ENCODE data around the gene PFKFB4.
"Not testable (repeated sequence)": the region's sequence is repeated elsewhere in the genome, so short reads cannot be mapped to it uniquely, and the experiment has no call there.

PFKFB4 gene

DNA sequence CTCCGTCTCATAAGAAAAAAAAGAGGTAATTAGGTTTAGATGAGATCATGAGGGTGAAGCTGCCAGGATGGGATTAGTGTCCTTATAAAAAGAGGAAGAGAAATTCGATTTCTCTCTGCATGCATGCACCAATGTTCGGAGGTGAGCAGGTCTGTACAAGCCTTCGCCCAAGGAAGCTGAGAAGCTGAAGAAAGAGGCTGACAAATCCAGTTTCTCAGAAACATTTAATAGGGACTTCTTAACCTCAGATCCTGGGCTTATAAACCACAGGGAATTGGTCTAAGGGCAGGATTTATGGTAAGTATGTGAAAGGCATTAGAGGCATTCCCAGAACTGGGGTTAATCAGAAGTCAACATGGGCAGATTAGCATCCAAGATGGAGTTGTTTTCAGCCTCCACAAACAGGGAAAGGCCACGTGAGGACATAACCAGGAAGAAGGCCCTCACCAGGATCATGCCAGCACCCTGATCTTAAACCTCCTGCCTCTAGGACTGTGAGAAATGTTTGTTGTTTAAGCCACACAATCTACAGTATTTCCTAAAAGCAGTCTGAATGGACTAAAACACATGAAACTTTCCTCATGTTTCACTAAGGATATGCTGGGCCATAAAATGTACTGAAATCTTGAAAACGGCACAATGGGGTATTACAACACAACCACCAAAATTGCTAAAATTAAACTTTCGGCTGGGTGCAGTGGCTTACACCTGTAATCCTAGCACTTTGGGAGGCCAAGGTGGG, 64.0 kb downstream of the PFKFB4 start:
- DNase-seq (ENCODE audit: low read depth): no peak

GRCh38 chr3:48486952-48487351, 69.7 kb downstream of the PFKFB4 start:
- DNase-seq (ENCODE audit: low read depth): no peak

DNA sequence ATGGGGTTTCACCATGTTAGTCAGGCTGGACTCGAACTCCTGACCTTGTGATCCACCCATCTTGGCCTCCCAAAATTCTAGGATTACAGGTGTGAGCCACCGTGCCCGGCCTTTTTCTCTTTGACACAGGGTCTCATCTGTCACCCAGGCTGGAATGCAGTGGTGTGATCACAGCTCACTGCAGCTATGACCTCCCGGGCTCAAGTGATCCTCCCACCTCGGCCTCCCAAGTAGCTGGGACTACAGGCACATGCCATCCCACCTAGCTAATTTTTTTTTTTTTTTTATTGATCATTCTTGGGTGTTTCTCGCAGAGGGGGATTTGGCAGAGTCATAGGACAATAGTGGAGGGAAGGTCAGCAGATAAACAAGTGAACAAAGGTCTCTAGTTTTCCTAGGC, 73.8 kb downstream of the PFKFB4 start:
- not testable (repeated sequence) for DNase-seq (ENCODE audit: low read depth)

DNA sequence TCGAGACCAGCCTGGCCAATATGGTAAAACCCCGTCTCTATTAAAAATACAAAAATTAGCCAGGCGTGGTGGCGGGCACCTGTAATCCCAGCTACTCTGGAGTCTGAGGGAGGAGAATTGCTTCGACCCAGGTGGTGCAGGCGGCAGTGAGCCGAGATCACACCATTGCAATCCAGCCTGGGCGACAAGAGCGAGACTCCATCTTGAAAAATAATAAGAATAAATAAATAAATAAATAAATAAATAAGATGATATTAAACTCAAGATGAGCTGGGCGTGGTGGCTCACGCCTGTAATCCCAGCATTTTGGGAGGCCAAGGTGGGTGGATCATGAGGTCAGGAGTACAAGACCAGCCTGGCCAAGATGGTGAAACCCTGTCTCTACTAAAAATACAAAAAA, 75.7 kb downstream of the PFKFB4 start:
- DNase-seq (ENCODE audit: low read depth): not testable (repeated sequence)

DNA sequence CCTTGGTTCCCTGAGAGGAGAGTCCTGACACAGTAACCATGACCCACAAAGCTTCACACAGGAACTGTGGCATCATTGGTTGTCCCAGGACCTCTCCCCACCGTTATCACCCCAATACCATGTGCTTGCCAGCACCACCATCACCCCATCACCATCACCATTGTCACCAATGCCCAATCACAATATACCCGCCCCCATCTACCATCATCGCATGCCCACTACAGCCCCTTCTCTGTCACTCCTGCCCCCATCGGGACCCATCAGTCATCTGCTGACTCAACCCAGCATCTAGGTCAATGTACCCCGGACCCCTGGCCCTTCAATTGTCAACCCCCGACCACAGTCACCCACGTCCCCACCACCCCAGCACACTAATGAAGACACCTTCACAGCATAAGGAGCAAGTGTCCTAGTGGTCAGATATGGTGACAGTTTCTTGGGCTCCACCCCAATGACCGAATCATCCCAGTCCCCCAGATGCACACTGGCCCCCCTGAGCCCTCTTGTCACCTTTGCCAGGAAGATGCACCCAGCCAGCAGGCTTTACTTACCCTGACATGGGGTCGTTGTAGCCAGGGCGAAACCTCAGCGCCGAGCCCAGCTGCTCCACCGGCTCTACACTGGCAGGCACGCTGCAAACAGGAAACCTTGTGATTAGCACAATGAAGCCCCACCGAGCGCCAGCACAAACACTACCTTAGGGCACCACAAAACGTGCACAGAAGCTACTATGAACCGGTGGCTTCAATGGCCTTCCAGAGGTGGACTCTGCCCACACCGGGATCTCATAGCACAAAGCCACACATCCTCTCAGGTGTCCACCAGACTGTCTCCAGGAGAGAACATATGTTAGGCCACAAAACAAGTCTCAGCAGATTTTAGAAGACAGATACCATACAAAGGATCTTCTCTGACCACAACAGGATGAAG, 77.7 kb downstream of the PFKFB4 start:
- no peak for DNase-seq (ENCODE audit: low read depth)

- no peak for DNase-seq (ENCODE audit: low read depth)
Measured at GRCh38 chr3:48477959-48478520, 78.6 kb downstream of the PFKFB4 start.

GRCh38 chr3:48476426-48477053, 80.1 kb downstream of the PFKFB4 start:
- no peak for DNase-seq (ENCODE audit: low read depth)

- no peak for DNase-seq (ENCODE audit: low read depth)
Measured at GRCh38 chr3:48475188-48475587, 81.4 kb downstream of the PFKFB4 start.

DNA sequence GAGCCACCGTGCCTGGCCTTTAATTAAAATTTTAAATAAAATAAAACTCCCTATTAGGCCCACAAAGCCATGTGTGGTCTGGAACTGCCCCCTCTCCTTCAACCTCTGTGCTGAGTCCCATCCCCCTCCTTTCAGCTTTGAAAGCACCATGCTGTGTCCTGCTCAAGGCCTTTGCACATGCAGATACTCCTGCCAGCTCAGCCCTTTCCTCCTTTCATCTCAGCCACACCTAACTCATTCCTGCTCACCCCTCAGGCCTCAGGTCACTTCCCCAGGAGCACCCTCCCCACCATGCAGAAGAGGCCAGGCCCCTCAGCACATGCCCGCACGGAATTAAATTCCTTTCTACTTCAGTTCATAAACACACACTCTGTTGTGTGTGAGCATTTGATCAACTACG, 82.0 kb downstream of the PFKFB4 start:
- DNase-seq (ENCODE audit: low read depth): no peak

- not testable (repeated sequence) for DNase-seq (ENCODE audit: low read depth)
Measured at GRCh38 chr3:48474031-48474430, 82.6 kb downstream of the PFKFB4 start.

GRCh38 chr3:48473617-48473952, 83.0 kb downstream of the PFKFB4 start:
- no peak for DNase-seq (ENCODE audit: low read depth)

DNA sequence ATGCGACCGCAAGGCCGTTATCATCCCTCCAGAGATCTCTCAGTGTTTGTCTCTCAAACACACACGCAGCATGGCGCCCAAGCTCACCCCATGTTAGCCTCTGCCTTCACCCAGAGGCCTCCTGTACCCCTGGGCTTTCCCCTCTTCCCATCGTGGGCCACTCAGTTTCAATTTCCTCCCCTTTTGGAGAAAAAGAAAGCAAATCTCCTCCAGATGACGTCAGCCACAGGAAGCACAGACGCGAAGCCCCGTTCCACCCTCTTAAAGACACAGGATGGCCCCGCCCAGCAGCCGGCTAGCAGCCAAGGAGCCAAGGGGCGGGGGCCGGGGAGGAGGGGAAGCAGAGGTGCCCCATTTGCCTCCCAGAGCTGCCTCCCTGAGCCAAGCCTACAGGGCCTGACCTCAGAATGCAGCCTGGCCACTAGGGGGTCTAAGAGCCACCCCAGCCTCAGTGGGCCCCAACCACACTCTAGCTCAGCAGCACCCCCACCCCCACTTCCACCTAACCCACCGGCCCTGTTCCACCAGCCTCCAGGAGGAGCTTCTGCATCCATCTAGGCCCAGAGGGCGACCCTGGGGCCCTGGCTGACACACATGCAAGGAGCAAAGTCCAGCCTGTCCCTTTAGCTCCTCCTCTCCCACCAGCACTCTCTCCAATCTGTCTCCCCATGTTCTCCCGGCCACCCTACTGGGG, 83.5 kb downstream of the PFKFB4 start:
- peak; percentile 90 for DNase-seq (ENCODE audit: low read depth)

DNA sequence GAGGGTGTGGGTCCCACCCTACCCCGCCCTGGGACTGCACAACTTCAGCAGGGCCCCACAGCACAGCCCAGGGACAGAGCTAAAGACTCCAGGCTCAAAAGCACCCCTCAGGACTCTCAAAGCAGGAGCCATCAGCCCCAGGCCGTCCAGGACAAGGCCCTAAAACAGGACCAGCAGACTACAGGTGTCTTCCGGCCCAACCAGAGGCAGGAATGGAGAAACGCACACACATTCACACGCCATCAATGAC, 84.0 kb downstream of the PFKFB4 start:
- DNase-seq (ENCODE audit: low read depth): no peak

- DNase-seq (ENCODE audit: low read depth): no peak
Measured at GRCh38 chr3:48470286-48470685, 86.3 kb downstream of the PFKFB4 start.

GRCh38 chr3:48469046-48469915, 87.3 kb downstream of the PFKFB4 start:
- no peak for DNase-seq (ENCODE audit: low read depth)

GRCh38 chr3:48468329-48468731, 88.3 kb downstream of the PFKFB4 start:
- no peak for DNase-seq (ENCODE audit: low read depth)

Data from stimulated activated CD8-positive, alpha-beta memory T cell treated with anti-CD3 and anti-CD28 coated beads, Interleukin-15, amount 100 ng/mL, for 1 hour (primary cell).